MM.1S (cell line): Measurements from ENCODE around the gene KRT13.

Experiments used
- DNase-seq: peaks from one replicate; pipeline ENCODE4 v3.0.0-alpha.2; 2015
- H2AFZ ChIP-seq: fragments of 300-600 bp; sonication (generic); 2 replicates; pipeline ENCODE4 v1.6.0; 2016; ENCODE audit warnings: antibody characterized with exemption, low read length
- H3F3A ChIP-seq: fragments of 300-600 bp; sonication (generic); 2 replicates; pipeline ENCODE4 v1.6.1; 2016; ENCODE audit warnings: mild to moderate bottlenecking, antibody characterized with exemption, low read length, moderate library complexity, mixed read lengths; ENCODE audit not compliant: insufficient read depth
- H3K27ac ChIP-seq: fragments of 300-600 bp; sonication (generic); 2 replicates; pipeline ENCODE4 v1.5.1; 2016; ENCODE audit warnings: mild to moderate bottlenecking, low read length
- H3K27me3 ChIP-seq: fragments of 300-600 bp; sonication (generic); replicated peaks from 2 replicates; pipeline ENCODE4 v1.6.0; 2016; ENCODE audit warnings: low read length; ENCODE audit not compliant: insufficient read depth
- H3K36me3 ChIP-seq: fragments of 300-600 bp; sonication (generic); replicated peaks from 2 replicates; pipeline ENCODE4 v1.6.1; 2016; ENCODE audit warnings: mild to moderate bottlenecking, low read length, mixed read lengths; ENCODE audit not compliant: insufficient read depth
- H3K4me1 ChIP-seq: fragments of 300-600 bp; sonication (generic); 2 replicates; pipeline ENCODE4 v1.6.1; 2016; ENCODE audit warnings: low read length, mixed read lengths
- H3K4me2 ChIP-seq: fragments of 300-600 bp; sonication (generic); 2 replicates; pipeline ENCODE4 v1.6.0; 2016; ENCODE audit warnings: low read depth, low read length
- H3K4me3 ChIP-seq: fragments of 300-600 bp; sonication (generic); 2 replicates; pipeline ENCODE4 v1.5.1; 2016; ENCODE audit warnings: low read length, mixed read lengths
- H3K79me2 ChIP-seq: fragments of 300-600 bp; sonication (generic); 2 replicates; pipeline ENCODE4 v1.6.1; 2016; ENCODE audit warnings: mixed run types, low read length, mixed read lengths
- H3K9ac ChIP-seq: fragments of 300-600 bp; sonication (generic); 2 replicates; pipeline ENCODE4 v1.6.1; 2016; ENCODE audit warnings: low read length, mixed read lengths
- H3K9me2 ChIP-seq: fragments of 300-600 bp; sonication (generic); replicated peaks from 2 replicates; pipeline ENCODE4 v1.6.1; 2016; ENCODE audit warnings: mild to moderate bottlenecking, low read length, mixed read lengths; ENCODE audit not compliant: insufficient read depth
- H3K9me3 ChIP-seq: fragments of 300-600 bp; sonication (generic); replicated peaks from 2 replicates; pipeline ENCODE4 v1.6.1; 2016; ENCODE audit warnings: mild to moderate bottlenecking, low read length, mixed read lengths; ENCODE audit not compliant: insufficient read depth
- H4K20me1 ChIP-seq: fragments of 300-600 bp; sonication (generic); 2 replicates; pipeline ENCODE4 v1.6.1; 2016; ENCODE audit warnings: mild to moderate bottlenecking, low read length, moderate library complexity, mixed read lengths; ENCODE audit not compliant: insufficient read depth
- EZH2 ChIP-seq: fragments of 300-600 bp; sonication (generic); optimal IDR thresholded peaks from 2 replicates; pipeline ENCODE3; 2017; ENCODE audit warnings: low read depth, mild to moderate bottlenecking, antibody characterized with exemption, low read length, mixed read lengths
- EZH2phosphoT487 ChIP-seq: fragments of 300-600 bp; sonication (generic); IDR thresholded peaks from 2 replicates; pipeline ENCODE4 v1.6.1; 2018; ENCODE audit warnings: antibody characterized with exemption, low read length
- TF ChIP-seq, protein P1 (sequence below): fragments of 300-600 bp; sonication (generic); IDR thresholded peaks from 2 replicates; pipeline ENCODE4 v1.5.1; 2016; ENCODE audit warnings: antibody characterized with exemption, low read length, mixed read lengths

Gene KRT13

DNA sequence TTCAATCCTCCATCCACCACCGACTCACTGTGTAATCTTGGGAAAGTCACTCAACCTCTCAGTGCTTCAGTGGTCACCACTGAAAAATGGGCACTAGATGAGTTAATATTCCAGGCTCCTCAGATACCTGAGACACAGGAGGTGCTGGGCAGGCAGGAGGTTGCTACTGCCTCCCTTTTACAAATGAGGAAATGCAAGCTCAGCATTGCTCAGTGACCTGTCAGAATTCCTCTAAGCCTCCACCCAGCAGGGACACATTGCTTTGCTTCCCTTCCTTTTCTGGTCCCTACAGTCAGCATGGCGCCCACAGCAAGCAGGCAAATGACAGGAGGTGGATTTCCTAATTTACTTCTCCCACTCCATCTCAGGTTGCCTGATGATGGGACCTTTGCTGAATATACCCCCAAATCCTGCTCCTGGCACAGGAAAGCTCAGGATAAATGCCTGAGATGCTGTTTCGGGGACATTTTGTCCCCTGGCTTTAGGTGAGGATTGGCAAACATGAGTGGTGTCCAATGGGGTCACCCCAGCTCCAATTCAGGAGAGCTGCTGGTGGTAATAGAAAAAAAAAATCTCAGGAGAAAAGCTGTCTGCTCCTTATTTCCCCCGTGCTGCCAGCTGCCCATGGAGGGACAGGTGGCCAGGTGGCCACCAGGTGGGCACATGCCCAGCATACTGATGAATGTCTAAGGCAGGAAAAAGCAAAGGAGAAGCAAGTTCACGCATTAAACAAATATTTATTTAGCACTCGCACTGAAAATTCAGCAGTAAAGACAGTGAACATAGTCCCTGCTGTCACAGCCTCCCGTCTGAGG lies 5.0 kb upstream of the KRT13 start:
- Histone ChIP-seq H3K79me2 (no peaks in the 10 kb centered on the region), H3K4me2 (no peak overlapping the region), H3K4me1 (no peaks in the 10 kb centered on the region; the same call in 1 of the 2 replicates), H3K9me2 (no peaks in the 10 kb centered on the region), H3K27me3 (no peaks in the 10 kb centered on the region), H4K20me1 (no peaks in the 10 kb centered on the region), H3K9ac (no peak overlapping the region), H2AFZ (no peak overlapping the region), H3F3A (no peaks in the 10 kb centered on the region), H3K9me3 (no peaks in the 10 kb centered on the region), H3K4me3 (no peak overlapping the region), H3K36me3 (no peaks in the 10 kb centered on the region), H3K27ac (no peak overlapping the region)
- no peak for TF ChIP-seq EZH2
- TF ChIP-seq, protein P1, sequence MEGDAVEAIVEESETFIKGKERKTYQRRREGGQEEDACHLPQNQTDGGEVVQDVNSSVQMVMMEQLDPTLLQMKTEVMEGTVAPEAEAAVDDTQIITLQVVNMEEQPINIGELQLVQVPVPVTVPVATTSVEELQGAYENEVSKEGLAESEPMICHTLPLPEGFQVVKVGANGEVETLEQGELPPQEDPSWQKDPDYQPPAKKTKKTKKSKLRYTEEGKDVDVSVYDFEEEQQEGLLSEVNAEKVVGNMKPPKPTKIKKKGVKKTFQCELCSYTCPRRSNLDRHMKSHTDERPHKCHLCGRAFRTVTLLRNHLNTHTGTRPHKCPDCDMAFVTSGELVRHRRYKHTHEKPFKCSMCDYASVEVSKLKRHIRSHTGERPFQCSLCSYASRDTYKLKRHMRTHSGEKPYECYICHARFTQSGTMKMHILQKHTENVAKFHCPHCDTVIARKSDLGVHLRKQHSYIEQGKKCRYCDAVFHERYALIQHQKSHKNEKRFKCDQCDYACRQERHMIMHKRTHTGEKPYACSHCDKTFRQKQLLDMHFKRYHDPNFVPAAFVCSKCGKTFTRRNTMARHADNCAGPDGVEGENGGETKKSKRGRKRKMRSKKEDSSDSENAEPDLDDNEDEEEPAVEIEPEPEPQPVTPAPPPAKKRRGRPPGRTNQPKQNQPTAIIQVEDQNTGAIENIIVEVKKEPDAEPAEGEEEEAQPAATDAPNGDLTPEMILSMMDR = no peak
- TF ChIP-seq EZH2phosphoT487 = no peak
- no peak for DNase-seq

DNA sequence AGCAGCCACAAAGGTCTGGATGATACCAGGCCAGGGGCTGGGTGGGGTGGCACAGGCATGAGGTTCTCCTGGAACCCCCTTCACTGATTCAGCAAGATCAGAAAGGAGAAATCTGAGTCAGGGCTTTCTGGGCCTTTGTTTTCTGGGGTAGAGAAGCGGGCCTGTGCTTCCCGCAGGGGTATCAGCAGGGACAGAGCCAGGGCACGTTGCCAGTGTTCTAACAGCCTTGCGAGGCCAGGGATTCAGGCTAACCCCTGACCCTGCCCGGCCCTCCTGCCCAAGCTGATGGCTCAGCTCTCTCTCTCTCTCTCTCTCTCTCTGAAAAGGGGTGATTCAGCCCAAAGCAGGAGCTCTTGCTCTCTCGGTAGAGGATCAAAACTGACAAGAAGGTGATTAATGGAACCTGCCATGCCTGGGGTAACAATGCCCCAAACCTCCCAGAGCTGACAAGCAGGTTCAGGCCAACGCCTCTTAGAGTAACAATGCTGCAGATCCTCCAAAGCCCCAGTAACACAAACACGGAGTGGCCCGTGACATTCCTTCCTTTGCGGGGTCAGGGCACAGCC lies 2.0 kb upstream of the KRT13 start:
- Histone ChIP-seq H3K9me3 (no peaks in the 10 kb centered on the region), H4K20me1 (no peaks in the 10 kb centered on the region), H3K9ac (no peak overlapping the region), H3K36me3 (no peaks in the 10 kb centered on the region), H2AFZ (no peak overlapping the region), H3K4me3 (no peak overlapping the region), H3K27ac (no peak overlapping the region), H3K9me2 (no peaks in the 10 kb centered on the region), H3K4me2 (no peak overlapping the region), H3K4me1 (no peaks in the 10 kb centered on the region; the same call in 1 of the 2 replicates), H3F3A (no peaks in the 10 kb centered on the region), H3K79me2 (no peaks in the 10 kb centered on the region), H3K27me3 (no peaks in the 10 kb centered on the region)
- TF ChIP-seq EZH2 (no peak), EZH2phosphoT487 (no peak)
- TF ChIP-seq, protein P1 = no peak
- no peak for DNase-seq

DNA sequence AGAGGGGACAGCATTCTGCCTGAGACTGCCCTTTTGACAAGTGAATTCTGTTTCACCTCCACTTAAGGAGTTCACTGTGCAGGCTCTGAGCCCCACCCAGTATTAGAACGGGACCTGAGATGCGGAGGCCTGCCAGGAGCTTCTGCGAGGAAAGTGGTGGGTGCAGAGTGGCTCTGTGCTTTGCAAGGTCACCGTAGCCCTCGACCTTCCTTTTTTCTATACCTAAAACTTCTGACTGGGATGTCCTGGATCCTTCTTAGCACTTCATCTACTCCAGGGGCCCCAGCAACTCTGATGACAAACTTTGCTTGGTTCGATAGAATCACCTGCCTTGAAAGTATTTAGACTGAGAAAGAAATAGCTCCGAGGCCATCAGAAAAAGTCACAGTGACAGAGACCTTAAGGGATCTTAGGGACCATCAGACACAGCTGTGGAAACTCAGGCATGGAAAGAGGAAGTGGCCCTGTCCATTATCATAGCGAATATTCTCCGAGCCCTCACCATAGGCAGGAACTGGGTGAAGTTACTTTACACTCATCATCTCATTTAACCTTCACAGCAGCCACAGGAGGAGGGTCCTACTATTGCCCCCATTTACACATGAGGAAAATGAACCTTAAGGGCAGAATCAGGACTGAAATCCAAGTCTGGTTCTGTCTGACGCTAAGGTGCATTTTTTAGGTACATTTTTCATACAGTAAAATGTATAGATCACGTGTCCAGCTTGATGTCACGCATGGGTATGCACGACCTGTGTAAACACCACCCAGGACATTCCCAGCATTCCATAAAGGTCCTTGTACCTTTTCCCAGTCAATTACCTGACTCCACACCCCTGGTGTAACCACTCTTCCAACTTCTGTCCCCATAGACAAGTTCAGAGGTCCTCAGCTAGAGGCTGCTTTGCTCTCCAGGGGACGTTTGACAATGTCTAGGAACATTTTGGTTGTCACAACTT lies 676 bp upstream of the KRT13 start:
- Histone ChIP-seq H3K9me2 (no peaks in the 10 kb centered on the region), H3K36me3 (no peaks in the 10 kb centered on the region), H3K4me3 (no peak overlapping the region), H3K4me2 (no peak overlapping the region), H2AFZ (no peak overlapping the region), H3F3A (no peaks in the 10 kb centered on the region), H3K27ac (no peak overlapping the region), H3K79me2 (no peaks in the 10 kb centered on the region), H3K27me3 (no peaks in the 10 kb centered on the region), H3K9me3 (no peaks in the 10 kb centered on the region), H3K4me1 (no peaks in the 10 kb centered on the region; the same call in 1 of the 2 replicates), H4K20me1 (no peaks in the 10 kb centered on the region), H3K9ac (no peak overlapping the region)
- no peak for TF ChIP-seq EZH2
- TF ChIP-seq, protein P1 = no peak
- no peak for TF ChIP-seq EZH2phosphoT487
- DNase-seq = no peak
